K562 treated with DMSO at 1 percent for 4 hours (cell line): Measurements from ENCODE around the gene C1QL1. TPM values are rescaled to one million over a fixed set of nuclear protein-coding genes. Genes with fewer than 3 reads are reported as not detected.

Source experiments
- total RNA-seq: library from RNA; unstranded; fragments of 300-600 nt; gene quantifications from 2 replicates; pipeline ENCODE4 v1.2.3, GENCODE V29; 2022; ENCODE audit not compliant: insufficient read depth

Gene C1QL1
- total RNA-seq = not detected in 2 replicates

DNA sequence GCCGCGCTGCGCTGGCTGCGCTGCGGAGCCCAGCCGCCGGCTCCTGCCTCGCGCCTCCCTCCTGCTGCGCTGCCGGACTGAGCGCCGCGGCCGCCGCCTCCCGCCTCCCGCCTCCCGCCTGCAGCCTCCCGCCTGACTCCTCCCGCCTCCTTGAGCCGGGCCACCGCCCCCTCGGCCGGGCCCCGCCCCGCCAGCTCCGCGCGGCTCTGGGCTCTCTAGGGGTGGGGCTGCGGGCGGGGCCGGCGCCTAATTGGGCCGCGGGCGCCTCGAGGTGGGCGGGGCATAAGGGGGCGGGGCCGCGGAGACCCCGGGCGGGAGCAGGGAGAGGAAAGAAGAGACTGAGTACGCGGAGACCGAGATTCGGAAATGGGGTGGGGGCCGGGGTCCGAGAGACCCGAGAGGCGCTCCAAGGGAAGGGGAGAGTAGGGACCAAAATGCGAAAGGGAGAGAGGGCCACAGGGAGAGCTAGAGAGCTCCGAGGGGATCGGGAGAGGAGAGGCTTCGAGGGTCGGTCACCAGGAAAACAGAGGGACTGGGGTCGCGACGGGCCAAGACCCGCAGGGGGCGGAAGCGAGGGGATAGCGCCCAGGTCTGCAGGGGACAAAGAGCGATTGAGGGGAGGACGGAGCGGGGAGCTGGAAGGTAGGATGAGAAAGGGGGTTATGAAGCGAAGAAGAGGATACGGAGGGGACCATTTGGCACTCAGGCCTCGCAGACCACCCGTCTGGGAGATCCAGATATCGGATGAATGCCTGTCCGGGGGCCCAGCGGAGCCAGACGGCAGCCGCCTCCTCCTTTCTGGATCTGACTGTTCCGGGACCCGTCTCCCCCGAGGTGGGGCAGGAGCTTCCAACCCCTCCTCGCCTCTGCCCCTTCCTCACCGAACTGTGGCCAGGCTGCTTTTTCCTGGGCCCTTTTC lies at the start of gene C1QL1:
Gene C1QL1 (minus strand): TSS at position 79 of the 919 bp plus-strand sequence. CDS start 255 bp downstream, outside the sequence.

DNA sequence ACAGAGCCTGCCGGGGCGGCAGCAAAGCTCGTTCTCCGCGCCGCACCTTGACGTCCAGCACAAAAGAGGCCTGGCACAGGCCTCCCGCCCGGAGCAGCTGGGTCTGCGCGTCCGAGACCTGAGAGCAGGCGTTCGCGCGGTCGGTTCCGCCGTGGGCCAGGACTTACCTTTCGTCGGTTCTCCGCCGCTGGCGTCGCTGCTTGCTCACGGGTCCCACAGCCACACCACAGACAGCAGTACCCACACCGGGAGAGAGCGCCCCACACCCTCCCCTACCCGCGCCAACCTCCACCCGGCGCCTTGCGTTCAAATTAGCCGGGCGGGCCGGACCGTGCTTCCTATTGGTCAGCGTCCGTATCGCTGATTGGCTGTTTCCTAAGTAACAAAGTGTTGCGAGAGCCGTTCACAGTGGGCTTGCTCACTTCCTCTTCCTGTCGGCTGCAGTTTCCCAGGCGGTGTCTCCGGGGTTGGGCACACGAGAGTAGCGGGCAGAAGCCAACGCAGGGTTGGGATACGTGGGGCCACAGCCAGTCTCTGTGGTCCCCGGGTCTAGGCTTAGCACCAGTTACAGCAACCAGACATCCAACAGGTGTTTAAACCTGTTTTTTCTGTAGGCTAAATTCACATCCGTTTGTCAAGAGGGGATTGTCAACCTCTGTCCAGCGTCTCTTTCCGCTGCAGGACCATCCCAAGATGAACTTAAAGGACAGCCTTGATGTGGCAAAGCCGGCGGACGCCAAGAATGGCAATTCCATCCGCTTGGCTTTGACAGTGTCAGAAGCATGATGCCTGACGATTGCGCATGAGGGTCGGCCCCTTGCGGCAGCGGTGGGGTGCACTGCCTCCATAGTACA lies 20.4 kb downstream of the C1QL1 start, which contains the start of gene KIF18B:
Gene KIF18B (minus strand): TSS at position 313 of the 854 bp plus-strand sequence. CDS start 11,429 bp downstream, outside the sequence.

GRCh38 chr17:44915321-44915726 lies 52.8 kb downstream of the C1QL1 start, which contains the start of gene GFAP:
TSS of gene GFAP (minus strand) at chr17:44915500. CDS start at chr17:44915486, 14 bp downstream.

Other genes starting within 250 kb of the C1QL1 start
- gene ADAM11, start 209.3 kb downstream of the C1QL1 start, total RNA-seq = 0.13 TPM in 1 of 2 replicates, not detected in the other
- gene GJC1, start 138.0 kb downstream of the C1QL1 start, total RNA-seq = not detected in 2 replicates
- gene HIGD1B, start 120.4 kb downstream of the C1QL1 start, total RNA-seq = not detected in 2 replicates
- 75.0 and 82.9 TPM in 2 replicates for gene EFTUD2, start 68.9 kb downstream of the C1QL1 start, total RNA-seq
- gene GFAP, start 52.8 kb downstream of the C1QL1 start, total RNA-seq = 2.8 and 3.2 TPM in 2 replicates
- 16.8 and 21.5 TPM in 2 replicates for gene KIF18B, start 20.5 kb downstream of the C1QL1 start, total RNA-seq
- gene DCAKD, start 83.3 kb upstream of the C1QL1 start, total RNA-seq = 33.7 and 38.0 TPM in 2 replicates
- 83.6 and 100 TPM in 2 replicates for gene NMT1, start 93.0 kb upstream of the C1QL1 start, total RNA-seq
- gene PLCD3, start 164.2 kb upstream of the C1QL1 start, total RNA-seq = 13.0 and 45.7 TPM in 2 replicates
- 8.8 and 9.0 TPM in 2 replicates for gene ACBD4, start 167.4 kb upstream of the C1QL1 start, total RNA-seq
- gene HEXIM1, start 180.2 kb upstream of the C1QL1 start, total RNA-seq = 22.7 and 33.7 TPM in 2 replicates
- 2.9 and 5.0 TPM in 2 replicates for gene HEXIM2, start 193.6 kb upstream of the C1QL1 start, total RNA-seq